BLaER1 (cell line): Measurements from ENCODE around the gene NTF4.

Source experiments
- H3K27ac ChIP-seq: shearing (Covaris generic); formaldehyde crosslinking; 2 replicates; pipeline ENCODE4 v1.8.1; 2022
- H3K27me3 ChIP-seq: shearing (Covaris generic); formaldehyde crosslinking; 2 replicates; pipeline ENCODE4 v1.8.1; 2022
- H3K36me3 ChIP-seq: shearing (Covaris generic); formaldehyde crosslinking; 2 replicates; pipeline ENCODE4 v1.8.1; 2022
- H3K4me1 ChIP-seq: shearing (Covaris generic); formaldehyde crosslinking; 2 replicates; pipeline ENCODE4 v1.8.1; 2022
- H3K4me2 ChIP-seq: shearing (Covaris generic); formaldehyde crosslinking; 2 replicates; pipeline ENCODE4 v1.8.1; 2022
- H3K4me3 ChIP-seq: shearing (Covaris generic); formaldehyde crosslinking; 2 replicates; pipeline ENCODE4 v1.8.1; 2022
- H3K9ac ChIP-seq: shearing (Covaris generic); formaldehyde crosslinking; 2 replicates; pipeline ENCODE4 v1.8.1; 2022
- H3K9me3 ChIP-seq: shearing (Covaris generic); formaldehyde crosslinking; 2 replicates; pipeline ENCODE4 v1.8.1; 2022
- H4K20me1 ChIP-seq: shearing (Covaris generic); formaldehyde crosslinking; 2 replicates; pipeline ENCODE4 v1.8.1; 2022
- Cebpa-rat ChIP-seq: shearing (Covaris generic); IDR thresholded peaks from 2 replicates; pipeline ENCODE4 v1.8.1; 2022

NTF4 gene

GRCh38 chr19:49104229-49104864 lies 39.7 kb upstream of the NTF4 start:
- no peak for TF ChIP-seq Cebpa-rat
- peaks cover 78% of the 10 kb centered on the region for H3K36me3 ChIP-seq

GRCh38 chr19:49103331-49104085 lies 38.9 kb upstream of the NTF4 start:
- Histone ChIP-seq H3K36me3 (peaks cover 78% of the 10 kb centered on the region), H3K27me3 (no peaks in the 10 kb centered on the region)

More at GRCh38 chr19:49104229-49104864, 39.7 kb upstream of the NTF4 start:
- Histone ChIP-seq H3K4me2 (peak overlapping the region; percentile 90), H3K27me3 (no peaks in the 10 kb centered on the region), H3K9me3 (no peaks in the 10 kb centered on the region), H3K9ac (peak overlapping the region; percentile 80), H3K4me3 (peak overlapping the region; percentile 59), H3K27ac (peak overlapping the region; percentile 82), H4K20me1 (peaks cover 63% of the 10 kb centered on the region), H3K4me1 (peaks cover 71% of the 10 kb centered on the region)

GRCh38 chr19:49102303-49102702 lies 37.7 kb upstream of the NTF4 start:
- Histone ChIP-seq H3K9ac (peak overlapping the region; percentile 80), H3K4me2 (peak overlapping the region; percentile 90), H3K9me3 (no peaks in the 10 kb centered on the region), H3K36me3 (peaks cover 76% of the 10 kb centered on the region), H3K4me1 (peaks cover 89% of the 10 kb centered on the region), H3K27me3 (no peaks in the 10 kb centered on the region), H4K20me1 (peaks cover 62% of the 10 kb centered on the region), H3K4me3 (no peak overlapping the region), H3K27ac (peak overlapping the region; percentile 82)
- no peak for TF ChIP-seq Cebpa-rat

More at GRCh38 chr19:49103331-49104085, 38.9 kb upstream of the NTF4 start:
- no peak for TF ChIP-seq Cebpa-rat
- H3K27ac ChIP-seq: peak overlapping the region; percentile 82
- H4K20me1 ChIP-seq: peaks cover 62% of the 10 kb centered on the region
- H3K4me2 ChIP-seq: peak overlapping the region; percentile 90
- no peaks in the 10 kb centered on the region for H3K9me3 ChIP-seq
- H3K9ac ChIP-seq: peak overlapping the region; percentile 80
- peaks cover 77% of the 10 kb centered on the region for H3K4me1 ChIP-seq
- peak overlapping the region; percentile 59 for H3K4me3 ChIP-seq

GRCh38 chr19:49101160-49101559 lies 36.5 kb upstream of the NTF4 start:
- Histone ChIP-seq H3K4me2 (peak overlapping the region; percentile 51), H3K4me3 (no peak overlapping the region), H4K20me1 (peaks cover 62% of the 10 kb centered on the region), H3K9me3 (no peaks in the 10 kb centered on the region), H3K27me3 (no peaks in the 10 kb centered on the region), H3K27ac (peak overlapping the region; percentile 60), H3K9ac (peak overlapping the region; percentile 48; the same call in 1 of the 2 replicates), H3K36me3 (peaks cover 76% of the 10 kb centered on the region), H3K4me1 (peaks cover 83% of the 10 kb centered on the region)
- TF ChIP-seq Cebpa-rat: no peak

GRCh38 chr19:49098795-49099194 lies 34.2 kb upstream of the NTF4 start:
- no peak for TF ChIP-seq Cebpa-rat
- H3K27me3 ChIP-seq: no peaks in the 10 kb centered on the region
- peaks cover 71% of the 10 kb centered on the region for H3K4me1 ChIP-seq
- H3K4me2 ChIP-seq: peak overlapping the region; percentile 68
- no peaks in the 10 kb centered on the region for H3K9me3 ChIP-seq
- peak overlapping the region; percentile 52; the same call in 1 of the 2 replicates for H3K9ac ChIP-seq
- peaks cover 84% of the 10 kb centered on the region for H3K36me3 ChIP-seq
- H4K20me1 ChIP-seq: peaks cover 69% of the 10 kb centered on the region
- H3K4me3 ChIP-seq: no peak overlapping the region
- H3K27ac ChIP-seq: peak overlapping the region; percentile 76

GRCh38 chr19:49097453-49098288 lies 33.1 kb upstream of the NTF4 start:
- H3K27ac ChIP-seq: peak overlapping the region; percentile 76
- peaks cover 90% of the 10 kb centered on the region for H3K36me3 ChIP-seq
- no peak for TF ChIP-seq Cebpa-rat
- peak overlapping the region; percentile 52 for H3K9ac ChIP-seq
- peaks cover 80% of the 10 kb centered on the region for H4K20me1 ChIP-seq
- H3K4me2 ChIP-seq: peak overlapping the region; percentile 68
- 0 out of 2 replicates have a peak overlapping the region, but pooled peaks have one; percentile 2 for H3K4me3 ChIP-seq
- H3K27me3 ChIP-seq: no peaks in the 10 kb centered on the region
- no peaks in the 10 kb centered on the region for H3K9me3 ChIP-seq
- H3K4me1 ChIP-seq: peaks cover 60% of the 10 kb centered on the region

GRCh38 chr19:49094505-49095482 lies 30.2 kb upstream of the NTF4 start:
- peaks cover 33% of the 10 kb centered on the region for H3K4me1 ChIP-seq
- H3K27me3 ChIP-seq: no peaks in the 10 kb centered on the region
- H3K9me3 ChIP-seq: no peaks in the 10 kb centered on the region
- H3K27ac ChIP-seq: peak overlapping the region; percentile 13; the same call in 1 of the 2 replicates
- H3K9ac ChIP-seq: peak overlapping the region; percentile 56
- H3K4me3 ChIP-seq: no peak overlapping the region
- H3K36me3 ChIP-seq: peaks cover 98% of the 10 kb centered on the region
- no peak overlapping the region for H3K4me2 ChIP-seq
- TF ChIP-seq Cebpa-rat: no peak
- peaks cover 95% of the 10 kb centered on the region for H4K20me1 ChIP-seq

- Histone ChIP-seq H4K20me1 (peaks cover 100% of the 10 kb centered on the region), H3K27me3 (no peaks in the 10 kb centered on the region), H3K27ac (no peak overlapping the region), H3K4me2 (no peak overlapping the region), H3K4me3 (no peak overlapping the region), H3K9me3 (no peaks in the 10 kb centered on the region), H3K9ac (no peak overlapping the region), H3K36me3 (peaks cover 100% of the 10 kb centered on the region), H3K4me1 (peaks cover 28% of the 10 kb centered on the region)
- TF ChIP-seq Cebpa-rat: no peak
Measured at GRCh38 chr19:49092686-49093085, 28.1 kb upstream of the NTF4 start.
